Peyer's patch (tissue), 4 donors: ENCODE data around the gene SGTA. TPM values are rescaled to one million over a fixed set of nuclear protein-coding genes. Genes with fewer than 3 reads are reported as not detected.

Source experiments
- DNase-seq, 3 donors: peaks; one replicate each; pipeline ENCODE4 v3.0.0-alpha.2; 2017 to 2019
- H3K27ac ChIP-seq, 4 donors: fragments of 200-600 bp; sonication (generic); one replicate each; pipeline ENCODE4 v1.5.1; 2016 to 2019
- H3K27me3 ChIP-seq, 2 donors: fragments of 200-600 bp; sonication (generic); one replicate each; pipeline ENCODE4 v1.5.1; 2019
- H3K36me3 ChIP-seq, 3 donors: fragments of 200-600 bp; sonication (generic); one replicate each; pipeline ENCODE4 v1.5.1; 2016 to 2019
- H3K4me1 ChIP-seq, 4 donors: fragments of 200-600 bp; sonication (generic); one replicate each; pipeline ENCODE4 v1.5.1; 2016 to 2019
- H3K4me3 ChIP-seq, 4 donors: fragments of 200-600 bp; sonication (generic); 1 replicate in 3 of 4; 2 replicates in 1 of 4; pipeline ENCODE4 v1.5.1; 2016 to 2019; ENCODE audit warnings: mild to moderate bottlenecking in 1 of 4
- H3K9me3 ChIP-seq, 4 donors: fragments of 200-600 bp; sonication (generic); one replicate each; pipeline ENCODE4 v1.5.1; 2016 to 2019; ENCODE audit warnings: mild to moderate bottlenecking in 1 of 4
- CTCF ChIP-seq, 6 experiments: fragments of 450-650 bp in 4 of 6; fragments of 200-600 bp in 2 of 6; sonication (generic) in 1 of 6; IDR thresholded peaks; one replicate each; pipeline ENCODE4 v1.5.1; 2017 to 2019; ENCODE audit warnings: antibody characterized with exemption in 6 of 6, mild to moderate bottlenecking in 3 of 6, moderate library complexity in 1 of 6
- POLR2A ChIP-seq, 2 donors: fragments of 450-650 bp; IDR thresholded peaks; one replicate each; pipeline ENCODE4 v1.5.1; 2017; ENCODE audit warnings: antibody characterized with exemption in 2 of 2, mild to moderate bottlenecking in 2 of 2, moderate library complexity in 2 of 2
- total RNA-seq, 4 donors: library from RNA; depleted of rRNA; stranded (reverse); fragments of >200 nt; gene quantifications; one replicate each; pipeline ENCODE4 v1.1.0, GENCODE V29; 2016

SGTA gene
- total RNA-seq, 4 donors from 2014 or later, result 26.4 to 62.5 (median 45.7) TPM

DNA sequence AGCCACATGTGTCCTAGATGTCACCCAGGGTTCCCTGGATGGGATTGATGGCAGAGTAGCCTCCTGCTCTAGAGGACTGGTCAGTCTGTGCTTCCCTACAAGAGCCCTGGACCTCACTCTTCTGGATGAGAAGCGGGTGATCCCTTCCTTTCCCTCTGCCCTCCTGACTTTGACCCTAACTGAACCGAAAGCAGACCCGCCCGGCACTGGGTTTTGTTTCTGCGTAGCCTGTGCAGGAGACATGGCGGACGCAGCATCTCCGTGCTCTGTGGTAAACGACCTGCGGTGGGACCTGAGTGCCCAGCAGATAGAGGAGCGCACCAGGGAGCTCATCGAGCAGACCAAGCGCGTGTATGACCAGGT is 7.1 kb upstream of the SGTA start:
- Histone ChIP-seq H3K27me3 (no peaks in the 10 kb centered on the region), H3K9me3 (no peaks in the 10 kb centered on the region), H3K36me3 (peaks cover 0 to 6% (median 0%) of the 10 kb centered on the region in 3 donors), H3K4me3 (no peak overlapping the region), H3K4me1 (peaks cover 0 to 9% (median 3%) of the 10 kb centered on the region in 4 donors), H3K27ac (no peak overlapping the region)
- DNase-seq, result no peak
- TF ChIP-seq CTCF (IDR thresholded peaks at IDR 0.05) (no peak), POLR2A (IDR thresholded peaks at IDR 0.05) (no peak)

GRCh38 chr19:2788237-2788636 is 5.2 kb upstream of the SGTA start:
- no peak for TF ChIP-seq CTCF (IDR thresholded peaks at IDR 0.05)
- TF ChIP-seq POLR2A (IDR thresholded peaks at IDR 0.05), result no peak
- Histone ChIP-seq H3K27ac (no peak overlapping the region), H3K36me3 (no peaks in the 10 kb centered on the region), H3K4me3 (no peak overlapping the region), H3K4me1 (peaks cover 0 to 18% (median 5%) of the 10 kb centered on the region in 4 donors), H3K9me3 (no peaks in the 10 kb centered on the region), H3K27me3 (no peaks in the 10 kb centered on the region)
- no peak for DNase-seq

- no peak overlapping the region for H3K4me3 ChIP-seq
- DNase-seq, result no peak
- no peak for TF ChIP-seq CTCF (IDR thresholded peaks at IDR 0.05)
- TF ChIP-seq POLR2A (IDR thresholded peaks at IDR 0.05), result no peak
- H3K36me3 ChIP-seq, result no peaks in the 10 kb centered on the region
- H3K27ac ChIP-seq, result no peak overlapping the region
- no peaks in the 10 kb centered on the region for H3K9me3 ChIP-seq
- H3K4me1 ChIP-seq, result peaks cover 0 to 22% (median 7%) of the 10 kb centered on the region in 4 donors
- no peaks in the 10 kb centered on the region for H3K27me3 ChIP-seq
These were observed 4.0 kb upstream of the SGTA start for GRCh38 chr19:2787115-2787514.

GRCh38 chr19:2785244-2785997 is 2.3 kb upstream of the SGTA start, which contains the start of gene THOP1:
Gene THOP1 (plus strand): TSS chr19:2785503. CDS start chr19:2785663, 160 bp downstream.
- no peaks in the 10 kb centered on the region for H3K27me3 ChIP-seq
- no peaks in the 10 kb centered on the region for H3K36me3 ChIP-seq
- TF ChIP-seq POLR2A (IDR thresholded peaks at IDR 0.05) (peak; percentile 33 to 64), CTCF (IDR thresholded peaks at IDR 0.05) (peak in 1 of 6 experiments; percentile 22)
- peak within 1 kb of the TSS; percentile 37 to 78 (median 60) for H3K27ac ChIP-seq
- no peaks in the 10 kb centered on the region for H3K9me3 ChIP-seq
- peak; percentile 98 to 99 (median 99) for DNase-seq
- H3K4me1 ChIP-seq, result peaks cover 0 to 39% (median 9%) of the 10 kb centered on the region in 4 donors
- peak within 1 kb of the TSS; percentile 72 to 98 (median 81) for H3K4me3 ChIP-seq

DNA sequence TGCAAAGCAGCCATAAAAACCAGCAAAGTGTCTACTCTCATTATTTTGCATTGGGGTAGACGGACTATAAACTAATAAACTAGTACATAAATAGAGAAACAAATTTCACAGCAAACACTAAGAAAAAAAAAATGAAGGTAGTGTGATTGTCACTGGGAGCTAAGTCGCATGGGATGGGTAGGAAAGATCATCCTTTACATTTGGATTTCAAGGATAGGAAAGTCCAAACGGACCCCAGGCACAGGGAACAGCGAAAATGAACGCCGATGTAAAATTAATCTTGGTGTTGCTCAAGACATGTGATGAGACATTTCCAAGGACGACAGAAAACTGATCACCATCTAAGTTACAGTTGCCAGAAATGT is 690 bp upstream of the SGTA start:
- peak overlapping the region; percentile 86 to 96 (median 92) for H3K27ac ChIP-seq
- H3K9me3 ChIP-seq, result no peaks in the 10 kb centered on the region
- H3K36me3 ChIP-seq, result no peaks in the 10 kb centered on the region
- peak overlapping the region in 3 of 4 donors; percentile 67 to 100 (median 83) for H3K4me3 ChIP-seq
- no peak for DNase-seq
- no peak for TF ChIP-seq CTCF (IDR thresholded peaks at IDR 0.05)
- TF ChIP-seq POLR2A (IDR thresholded peaks at IDR 0.05), result no peak
- H3K4me1 ChIP-seq, result peaks cover 0 to 39% (median 9%) of the 10 kb centered on the region in 4 donors
- no peaks in the 10 kb centered on the region for H3K27me3 ChIP-seq
